Esophagus squamous epithelium (tissue), 5 donors: ENCODE results near the gene RPS6KC1. TPM values are rescaled to one million over a fixed set of nuclear protein-coding genes. Genes with fewer than 3 reads are reported as not detected.
"Not testable (repeated sequence)": the region's sequence is repeated elsewhere in the genome, so short reads cannot be mapped to it uniquely, and the experiment has no call there.

Experiments used
- DNase-seq: peaks from one replicate; lab custom pipeline; 2025; lab: John Stamatoyannopoulos, UW
- H3K27ac ChIP-seq, 4 donors: fragments of 200-600 bp; sonication (generic); one replicate each; pipeline ENCODE4 v1.5.1; 2016 to 2019; ENCODE audit warnings: mild to moderate bottlenecking in 1 of 4
- H3K27me3 ChIP-seq, 4 donors: fragments of 200-600 bp; sonication (generic); 1 replicate in 3 of 4; 2 replicates in 1 of 4; pipeline versions ENCODE4 v1.5.1 to v1.6.0; 2017 to 2021; ENCODE audit warnings: antibody characterized with exemption in 1 of 4
- H3K36me3 ChIP-seq, 3 donors: fragments of 200-600 bp; sonication (generic); one replicate each; pipeline ENCODE4 v1.5.1; 2016 to 2019
- H3K4me1 ChIP-seq, 3 donors: fragments of 200-600 bp; sonication (generic); one replicate each; pipeline ENCODE4 v1.5.1; 2017 to 2019
- H3K4me3 ChIP-seq, 4 donors: fragments of 200-600 bp; sonication (generic); 1 replicate in 3 of 4; 2 replicates in 1 of 4; pipeline ENCODE4 v1.5.1; 2016 to 2019; ENCODE audit warnings: mild to moderate bottlenecking in 2 of 4, moderate library complexity in 1 of 4
- H3K9me3 ChIP-seq, 3 donors: fragments of 200-600 bp; sonication (generic); one replicate each; pipeline ENCODE4 v1.5.1; 2016 to 2019
- POLR2A ChIP-seq, 4 donors: fragments of 450-650 bp; IDR thresholded peaks; one replicate each; pipeline ENCODE4 v1.6.1; 2017; ENCODE audit warnings: antibody characterized with exemption in 4 of 4, mild to moderate bottlenecking in 4 of 4, moderate library complexity in 3 of 4
- WGBS, 2 donors: methylation state at CpG; one replicate each; pipeline ENCODE4 v1.1.5; 2018; 5-methylcytosine and 5-hydroxymethylcytosine counted together
- intact Hi-C: fragments of 100-400 bp; cut with DNase I; formaldehyde crosslinking; loops from one replicate; pipeline ENCODE4 v1.15.0; 2022
- total RNA-seq, 4 donors: library from RNA; depleted of rRNA; stranded (reverse); fragments of >200 nt; gene quantifications; one replicate each; pipeline ENCODE4 v1.1.0, GENCODE V29; 2016
- TF ChIP-seq, protein P1 (sequence below), 6 experiments: fragments of 450-650 bp in 4 of 6; fragments of 200-600 bp in 2 of 6; sonication (generic) in 2 of 6; IDR thresholded peaks; one replicate each; pipeline ENCODE4 v1.5.1; 2016 to 2019; ENCODE audit warnings: antibody characterized with exemption in 6 of 6, mild to moderate bottlenecking in 4 of 6, moderate library complexity in 4 of 6
- donor health status: DM: yes; HTN: yes; CAD: no.

Gene RPS6KC1
- total RNA-seq, 4 donors from 2014 or later = 7.4 to 16.8 (median 13.7) TPM

DNA sequence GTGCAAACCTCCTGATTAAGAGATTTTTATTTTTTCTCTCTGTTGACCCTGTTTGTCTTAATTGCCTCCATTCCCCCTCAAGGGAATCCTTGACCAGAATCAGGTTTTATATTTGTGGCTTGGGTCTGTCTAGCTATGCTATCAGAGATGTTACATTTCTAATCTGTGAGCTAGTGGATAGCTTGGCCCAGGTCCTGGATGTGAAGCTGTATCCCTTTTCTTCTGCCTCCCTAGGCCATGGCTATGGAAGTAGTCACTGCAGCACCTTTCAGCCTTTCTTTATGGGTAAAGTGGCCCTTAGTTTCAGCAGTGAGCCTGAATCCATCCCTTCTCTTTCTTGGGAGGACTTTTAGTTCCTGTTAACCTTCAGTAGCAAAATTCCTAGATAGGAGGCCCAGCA, 18.4 kb upstream of the RPS6KC1 start:
- DNase-seq = no peak
- Histone ChIP-seq H3K4me1 (no peaks in the 10 kb centered on the region), H3K36me3 (no peaks in the 10 kb centered on the region), H3K4me3 (no peak overlapping the region), H3K27me3 (peaks cover 0 to 81% (median 0%) of the 10 kb centered on the region in 4 donors), H3K27ac (no peak overlapping the region), H3K9me3 (no peaks in the 10 kb centered on the region)
- no peak for TF ChIP-seq POLR2A (IDR thresholded peaks at IDR 0.05)
- TF ChIP-seq, protein P1, sequence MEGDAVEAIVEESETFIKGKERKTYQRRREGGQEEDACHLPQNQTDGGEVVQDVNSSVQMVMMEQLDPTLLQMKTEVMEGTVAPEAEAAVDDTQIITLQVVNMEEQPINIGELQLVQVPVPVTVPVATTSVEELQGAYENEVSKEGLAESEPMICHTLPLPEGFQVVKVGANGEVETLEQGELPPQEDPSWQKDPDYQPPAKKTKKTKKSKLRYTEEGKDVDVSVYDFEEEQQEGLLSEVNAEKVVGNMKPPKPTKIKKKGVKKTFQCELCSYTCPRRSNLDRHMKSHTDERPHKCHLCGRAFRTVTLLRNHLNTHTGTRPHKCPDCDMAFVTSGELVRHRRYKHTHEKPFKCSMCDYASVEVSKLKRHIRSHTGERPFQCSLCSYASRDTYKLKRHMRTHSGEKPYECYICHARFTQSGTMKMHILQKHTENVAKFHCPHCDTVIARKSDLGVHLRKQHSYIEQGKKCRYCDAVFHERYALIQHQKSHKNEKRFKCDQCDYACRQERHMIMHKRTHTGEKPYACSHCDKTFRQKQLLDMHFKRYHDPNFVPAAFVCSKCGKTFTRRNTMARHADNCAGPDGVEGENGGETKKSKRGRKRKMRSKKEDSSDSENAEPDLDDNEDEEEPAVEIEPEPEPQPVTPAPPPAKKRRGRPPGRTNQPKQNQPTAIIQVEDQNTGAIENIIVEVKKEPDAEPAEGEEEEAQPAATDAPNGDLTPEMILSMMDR (IDR thresholded peaks at IDR 0.05) = no peak
- intact Hi-C loops = no loop called here

DNA sequence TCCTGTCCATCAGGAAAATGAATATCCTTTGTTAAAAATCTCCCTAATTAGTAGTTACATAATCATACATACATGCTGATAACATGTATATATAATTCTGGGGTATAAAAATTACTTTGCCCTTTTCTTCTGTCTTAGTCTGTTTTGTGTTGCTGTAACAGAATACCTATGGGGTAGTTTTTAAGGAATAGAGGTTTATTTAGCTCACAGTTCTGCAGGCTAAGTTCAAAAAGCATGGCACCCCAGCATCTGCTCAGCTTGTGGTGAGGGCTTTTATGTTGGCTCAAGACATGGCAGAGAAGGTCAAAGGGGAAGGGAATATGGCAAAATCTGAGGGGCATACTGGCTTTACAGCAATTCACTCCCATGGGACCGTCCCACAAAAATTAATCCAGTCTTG, 16.3 kb upstream of the RPS6KC1 start:
- 85 to 86% methylated on average over 1 of the region's 1 CpG for WGBS, 2 donors
- H3K27ac ChIP-seq = no peak overlapping the region
- H3K27me3 ChIP-seq = peaks cover 0 to 73% (median 0%) of the 10 kb centered on the region in 4 donors
- H3K9me3 ChIP-seq = no peaks in the 10 kb centered on the region
- intact Hi-C loops = no loop called here
- no peak for TF ChIP-seq POLR2A (IDR thresholded peaks at IDR 0.05)
- TF ChIP-seq, protein P1 (IDR thresholded peaks at IDR 0.05) = no peak
- no peaks in the 10 kb centered on the region for H3K4me1 ChIP-seq
- H3K4me3 ChIP-seq = no peak overlapping the region
- H3K36me3 ChIP-seq = no peaks in the 10 kb centered on the region
- no peak for DNase-seq

DNA sequence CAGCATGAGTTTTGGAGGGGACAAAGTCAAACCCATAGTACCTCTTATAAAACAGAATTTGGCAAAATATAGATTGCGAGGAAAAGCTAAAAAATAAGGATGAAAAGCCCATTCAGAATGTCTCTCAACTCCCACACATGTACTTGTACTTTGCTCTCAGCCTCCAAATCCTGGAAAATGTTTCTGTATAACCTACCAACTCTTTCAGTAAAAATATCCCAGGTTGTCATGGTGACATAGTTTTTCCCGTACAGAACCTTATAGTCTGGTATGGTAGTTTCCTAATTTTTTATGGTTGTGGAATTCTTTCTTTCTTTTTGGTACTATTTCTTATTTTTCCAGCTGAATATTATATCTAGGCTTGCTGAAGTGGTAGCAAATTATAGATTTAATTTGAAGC, 15.5 kb upstream of the RPS6KC1 start:
- no peak for DNase-seq
- Histone ChIP-seq H3K4me3 (no peak overlapping the region), H3K27ac (no peak overlapping the region), H3K9me3 (no peaks in the 10 kb centered on the region), H3K27me3 (peaks cover 0 to 71% (median 0%) of the 10 kb centered on the region in 4 donors), H3K4me1 (no peaks in the 10 kb centered on the region), H3K36me3 (no peaks in the 10 kb centered on the region)
- 67 to 73% methylated on average over 2 of the region's 2 CpGs for WGBS, 2 donors
- TF ChIP-seq POLR2A (IDR thresholded peaks at IDR 0.05) = no peak
- TF ChIP-seq, protein P1 (IDR thresholded peaks at IDR 0.05) = no peak
- intact Hi-C loops = no loop called here

DNA sequence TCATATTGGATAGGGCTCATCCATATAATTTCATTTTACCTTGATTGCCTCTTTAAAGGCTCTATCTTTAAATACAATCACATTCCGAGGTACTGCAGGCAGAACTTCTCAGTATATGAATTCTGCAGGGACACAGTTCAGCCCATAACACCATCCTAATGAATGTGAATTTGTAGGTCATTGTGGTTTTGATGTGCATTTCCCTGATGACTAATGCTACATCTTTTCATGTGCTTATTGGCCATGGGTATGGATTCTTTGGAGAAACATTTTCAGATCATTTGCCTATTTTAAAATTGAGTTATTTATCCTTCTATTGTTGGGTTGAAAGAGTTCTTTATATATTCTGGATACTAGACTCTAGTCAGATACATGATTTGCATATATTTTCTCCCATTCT, 9.6 kb upstream of the RPS6KC1 start:
- intact Hi-C loops = no loop called here
- no peaks in the 10 kb centered on the region for H3K9me3 ChIP-seq
- peaks cover 0 to 62% (median 0%) of the 10 kb centered on the region in 4 donors for H3K27me3 ChIP-seq
- TF ChIP-seq, protein P1 (IDR thresholded peaks at IDR 0.05) = no peak
- no peak for TF ChIP-seq POLR2A (IDR thresholded peaks at IDR 0.05)
- H3K27ac ChIP-seq = no peak overlapping the region
- 72 to 78% methylated on average over 1 of the region's 1 CpG for WGBS, 2 donors
- no peaks in the 10 kb centered on the region for H3K36me3 ChIP-seq
- no peak overlapping the region for H3K4me3 ChIP-seq
- H3K4me1 ChIP-seq = no peaks in the 10 kb centered on the region
- no peak for DNase-seq

DNA sequence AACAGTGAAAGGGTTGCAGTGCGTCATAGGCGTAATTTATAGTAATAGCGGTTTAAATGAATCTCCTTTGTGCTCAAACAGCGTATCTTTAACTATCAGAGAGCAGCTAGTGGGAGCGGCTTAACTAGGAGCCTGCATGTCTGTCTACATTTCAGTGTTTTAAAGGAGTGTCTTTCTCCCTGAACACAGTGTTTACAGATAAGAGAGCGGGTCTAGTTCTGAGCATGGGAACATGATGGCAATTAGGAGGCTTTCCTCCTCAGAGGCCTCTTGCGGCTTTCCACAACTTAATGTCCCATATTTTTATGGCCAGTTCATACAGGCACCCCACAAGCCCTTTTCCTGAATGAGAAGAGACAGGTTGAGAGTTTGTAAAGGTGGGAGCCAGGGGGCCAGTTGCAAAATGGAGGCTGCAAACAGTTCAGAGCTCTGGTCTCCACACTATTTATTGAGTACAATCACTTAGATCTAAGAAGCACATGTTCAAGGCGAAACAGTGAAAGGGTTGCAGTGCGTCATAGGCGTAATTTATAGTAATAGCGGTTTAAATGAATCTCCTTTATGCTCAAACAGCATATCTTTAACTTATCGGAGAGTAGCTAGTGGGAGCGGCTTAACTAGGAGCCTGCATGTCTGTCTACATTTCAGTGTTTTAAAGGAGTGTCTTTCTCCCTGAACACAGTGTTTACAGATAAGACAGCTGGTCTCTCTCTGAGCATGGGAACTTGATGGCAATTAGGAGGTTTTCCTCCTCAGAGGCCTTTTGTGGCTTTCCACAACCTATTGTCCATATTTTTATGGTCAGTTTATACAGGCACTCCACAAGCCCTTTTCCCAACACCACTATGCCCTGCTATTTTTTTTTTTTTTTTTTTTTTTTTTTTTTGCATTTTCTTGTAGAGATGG, 5.5 kb upstream of the RPS6KC1 start:
- H3K9me3 ChIP-seq, H3K27ac ChIP-seq, H3K4me1 ChIP-seq, H3K4me3 ChIP-seq, DNase-seq, H3K36me3 ChIP-seq, intact Hi-C loops: not testable (repeated sequence)
- peaks cover 0 to 66% (median 0%) of the 10 kb centered on the region in 4 donors for H3K27me3 ChIP-seq
- WGBS, 2 donors = 82 to 83% methylated on average over 13 of the region's 13 CpGs
